H1 (cell line): ENCODE data around the gene P3H2. TPM values are rescaled to one million over a fixed set of nuclear protein-coding genes. Genes with fewer than 3 reads are reported as not detected.

Source experiments
- CTCF ChIA-PET: fragments of 300-600 bp; sonication (Branson Sonifier 250); formaldehyde crosslinking; loops from one replicate; lab custom pipeline; 2021; ENCODE audit not compliant: partially characterized antibody; lab: Charles Lee
- POLR2A ChIA-PET: fragments of 300-600 bp; sonication (Branson Sonifier 250); formaldehyde crosslinking; loops from one replicate; lab custom pipeline; 2021; ENCODE audit warnings: inconsistent platforms; ENCODE audit not compliant: partially characterized antibody; lab: Charles Lee
- DNase-seq, 2 experiments: peaks; one replicate each; pipeline versions ENCODE4 v3.0.0 to v3.0.0-alpha.2; 2010 to 2022; ENCODE audit warnings: low spot score in 2 of 2, low read depth in 1 of 2, mixed read lengths in 1 of 2
- FAIRE-seq: peaks from 2 replicates; lab custom pipeline; 2011; peaks lifted over from hg19 to GRCh38; lab: Jason Lieb, UNC
- H2AFZ ChIP-seq: 2 replicates; pipeline ENCODE4 v1.8.1; 2012; ENCODE audit warnings: low read length, inconsistent platforms
- H2AK5ac ChIP-seq: 2 replicates; pipeline ENCODE4 v1.6.1; 2013; ENCODE audit warnings: low read depth, low read length
- H2BK120ac ChIP-seq: replicated peaks from 2 replicates; pipeline ENCODE3; 2013; ENCODE audit warnings: low read depth, low read length, inconsistent platforms
- H2BK12ac ChIP-seq: 2 replicates; pipeline ENCODE4 v1.6.1; 2013; ENCODE audit warnings: low read depth, low read length
- H2BK15ac ChIP-seq: 2 replicates; pipeline ENCODE4 v1.6.1; 2013; ENCODE audit warnings: low read length
- H2BK20ac ChIP-seq: 2 replicates; pipeline ENCODE4 v1.6.1; 2013; ENCODE audit warnings: low read length
- H2BK5ac ChIP-seq: 2 replicates; pipeline ENCODE4 v1.6.1; 2013; ENCODE audit warnings: low read depth, low read length
- H3K14ac ChIP-seq: 2 replicates; pipeline ENCODE4 v1.6.1; 2013; ENCODE audit warnings: inconsistent platforms; ENCODE audit not compliant: insufficient read length
- H3K18ac ChIP-seq: 2 replicates; pipeline ENCODE4 v1.6.1; 2013; ENCODE audit warnings: low read length; ENCODE audit errors: extremely low read depth
- H3K23ac ChIP-seq: 2 replicates; pipeline ENCODE4 v1.6.1; 2013; ENCODE audit warnings: inconsistent platforms; ENCODE audit not compliant: insufficient read length
- H3K23me2 ChIP-seq: 2 replicates; pipeline ENCODE4 v1.6.1; 2013; ENCODE audit warnings: low read depth, low read length
- H3K27ac ChIP-seq: 2 replicates; pipeline ENCODE4 v1.6.1; 2011; ENCODE audit warnings: low read depth, low read length, inconsistent platforms
- H3K27me3 ChIP-seq, 4 experiments: replicated peaks in 1 of 4; 1 replicate in 1 of 4; 2 replicates in 3 of 4; pipeline versions ENCODE4 v1.6.1 to v1.8.1; 2011 to 2013; ENCODE audit warnings: low read length in 3 of 4, mild to moderate bottlenecking in 3 of 4, inconsistent platforms in 2 of 4, mixed read lengths in 2 of 4, moderate library complexity in 1 of 4; ENCODE audit not compliant: control insufficient read depth in 3 of 4, insufficient read depth in 3 of 4; ENCODE audit errors: extremely low read depth in 1 of 4
- H3K36me3 ChIP-seq, 4 experiments: 2 replicates each; pipeline versions ENCODE4 v1.6.1 to v1.8.1; 2011 to 2013; ENCODE audit warnings: mild to moderate bottlenecking in 4 of 4, low read length in 3 of 4, moderate library complexity in 2 of 4, control low read depth in 1 of 4, inconsistent platforms in 1 of 4; ENCODE audit not compliant: insufficient read depth in 4 of 4, control insufficient read depth in 2 of 4
- H3K4ac ChIP-seq: replicated peaks from 2 replicates; pipeline ENCODE3; 2013; ENCODE audit warnings: low read length, low read depth, mixed read lengths, inconsistent platforms; ENCODE audit not compliant: insufficient read length
- H3K4me1 ChIP-seq, 4 experiments: replicated peaks in 1 of 4; 1 replicate in 1 of 4; 2 replicates in 3 of 4; pipeline versions ENCODE4 v1.6.1 to v1.8.1; 2011 to 2013; ENCODE audit warnings: low read length in 3 of 4, inconsistent platforms in 2 of 4, mixed read lengths in 1 of 4; ENCODE audit not compliant: insufficient read depth in 4 of 4, control insufficient read depth in 3 of 4
- H3K4me2 ChIP-seq, 2 experiments: 2 replicates each; pipeline versions ENCODE4 v1.6.1 to v1.8.1; 2011 to 2013; ENCODE audit warnings: low read depth in 2 of 2, low read length in 2 of 2, control low read depth in 1 of 2, inconsistent platforms in 1 of 2, mild to moderate bottlenecking in 1 of 2; ENCODE audit not compliant: insufficient read depth in 1 of 2
- H3K4me3 ChIP-seq, 4 experiments: fragments of 200-600, 300-600 bp in 1 of 4; sonication (generic), shearing (Covaris generic), sonication (Bioruptor Twin) in 1 of 4; 2 replicates each; pipeline versions ENCODE4 v1.5.1 to v1.8.1; 2011 to 2016; ENCODE audit warnings: low read length in 4 of 4, low read depth in 3 of 4, control low read depth in 2 of 4, inconsistent platforms in 2 of 4, mild to moderate bottlenecking in 2 of 4, mixed read lengths in 1 of 4, moderate library complexity in 1 of 4; ENCODE audit not compliant: insufficient read depth in 2 of 4; ENCODE audit errors: extremely low read depth in 1 of 4
- H3K56ac ChIP-seq: replicated peaks from 2 replicates; pipeline ENCODE3; 2013; ENCODE audit warnings: low read depth, mild to moderate bottlenecking, mixed read lengths, low read length, inconsistent platforms; ENCODE audit not compliant: insufficient read length
- H3K79me1 ChIP-seq: 2 replicates; pipeline ENCODE4 v1.6.1; 2013; ENCODE audit warnings: low read depth, low read length, control low read depth
- H3K79me2 ChIP-seq, 2 experiments: 2 replicates each; pipeline versions ENCODE4 v1.6.1 to v1.8.1; 2012 to 2013; ENCODE audit warnings: low read length in 2 of 2, mild to moderate bottlenecking in 2 of 2, inconsistent platforms in 1 of 2; ENCODE audit not compliant: insufficient read depth in 2 of 2, control insufficient read depth in 1 of 2
- H3K9ac ChIP-seq, 4 experiments: replicated peaks in 1 of 4; 1 replicate in 1 of 4; 2 replicates in 3 of 4; pipeline versions ENCODE4 v1.6.1 to v1.8.1; 2011 to 2013; ENCODE audit warnings: low read depth in 3 of 4, low read length in 3 of 4, control low read depth in 2 of 4, mild to moderate bottlenecking in 2 of 4, moderate library complexity in 2 of 4, inconsistent platforms in 1 of 4; ENCODE audit errors: extremely low read depth in 1 of 4
- H3K9me3 ChIP-seq, 2 experiments: 2 replicates each; pipeline versions ENCODE4 v1.6.1 to v1.8.1; 2012 to 2013; ENCODE audit warnings: mild to moderate bottlenecking in 2 of 2, moderate library complexity in 2 of 2, control low read depth in 1 of 2, inconsistent platforms in 1 of 2, low read depth in 1 of 2, low read length in 1 of 2, mixed read lengths in 1 of 2; ENCODE audit not compliant: insufficient read depth in 2 of 2
- H4K20me1 ChIP-seq, 2 experiments: replicated peaks in 1 of 2; 2 replicates each; pipeline versions ENCODE3 to v1.8.1; 2011 to 2013; ENCODE audit warnings: inconsistent platforms in 2 of 2, low read length in 2 of 2, mild to moderate bottlenecking in 1 of 2; ENCODE audit not compliant: insufficient read depth in 2 of 2, control insufficient read depth in 1 of 2
- H4K5ac ChIP-seq: 2 replicates; pipeline ENCODE4 v1.6.1; 2013; ENCODE audit warnings: low read length, low read depth, mixed read lengths, inconsistent platforms; ENCODE audit not compliant: insufficient read length
- H4K8ac ChIP-seq: 2 replicates; pipeline ENCODE4 v1.8.0; 2013; ENCODE audit warnings: mild to moderate bottlenecking, moderate library complexity, low read length, inconsistent platforms; ENCODE audit not compliant: insufficient read depth; ENCODE audit errors: extremely low read depth
- H4K91ac ChIP-seq: replicated peaks from 2 replicates; pipeline ENCODE3; 2013; ENCODE audit warnings: low read length, mixed read lengths, inconsistent platforms; ENCODE audit not compliant: insufficient read length
- CBX5 ChIP-seq: fragments of 300-800, 300-1000 bp; sonication (generic); IDR thresholded peaks from 2 replicates; pipeline ENCODE4 v1.7.1; 2016; ENCODE audit warnings: antibody characterized with exemption, low read length, low read depth
- CBX8 ChIP-seq: fragments of 300-800, 300-1000 bp; sonication (generic); IDR thresholded peaks from 2 replicates; pipeline ENCODE4 v1.7.1; 2016; ENCODE audit warnings: low read depth, low read length, borderline replicate concordance
- MAFK ChIP-seq: IDR thresholded peaks from 2 replicates; pipeline ENCODE4 v1.6.1; 2012; ENCODE audit warnings: low read depth, mild to moderate bottlenecking, improper control_type of control experiment, low read length
- PHF8 ChIP-seq: fragments of 200-600 bp; sonication (generic); conservative IDR thresholded peaks from 2 replicates; pipeline ENCODE4 v1.7.1; 2012; ENCODE audit warnings: low read depth, mild to moderate bottlenecking, inconsistent platforms, low read length, moderate library complexity
- SP4 ChIP-seq: IDR thresholded peaks from 2 replicates; pipeline ENCODE4 v1.6.1; 2012; ENCODE audit warnings: low read length, inconsistent platforms
- TAF1 ChIP-seq: IDR thresholded peaks from 2 replicates; pipeline ENCODE4 v1.6.1; 2011; ENCODE audit warnings: mild to moderate bottlenecking, low read depth, low read length
- WGBS, 2 experiments: shearing (Covaris generic) in 1 of 2; methylation state at CpG; one replicate each; pipeline versions ENCODE4 v1.1.6 to v1.1.7; 2013 to 2015; ENCODE audit warnings: low lambda C conversion rate in 2 of 2, mixed read lengths in 2 of 2, inconsistent platforms in 1 of 2, low coverage in 1 of 2, missing lambda C conversion rate in 1 of 2; ENCODE audit not compliant: insufficient replicate concordance in 2 of 2, insufficient coverage in 1 of 2, insufficient read length in 1 of 2; ENCODE audit errors: extremely low coverage in 1 of 2, missing lambda C conversion rate in 1 of 2; 5-methylcytosine and 5-hydroxymethylcytosine counted together
- polyA plus RNA-seq, 7 experiments: library from polyadenylated mRNA; depleted of rRNA in 3 of 7; stranded (reverse) in 5 of 7; unstranded in 2 of 7; fragments of >200 nt in 5 of 7; fragments of 200-250 nt in 2 of 7; gene quantifications; 1 replicate in 5 of 7; 2 replicates in 1 of 7; 4 replicates in 1 of 7; pipeline versions ENCODE4 v1.2.1 to v1.2.3, GENCODE V29; 2011 to 2013; ENCODE audit warnings: missing spikeins in 2 of 7, mixed read lengths in 2 of 7
- total RNA-seq: library from RNA; stranded (reverse); fragmentation: NEBNext Ultra II Directional; extraction: Animal tissue kit (Norgen Biotek cat#: 25700); gene quantifications from 2 replicates; pipeline ENCODE4 v1.2.1, GENCODE V29; 2021

P3H2 gene
- total and polyA plus RNA-seq, 2 of the 8 experiments (the other 6 are each of a cell fraction or from before 2014, with no cell fraction given): 40.5 to 60.4 TPM

DNA sequence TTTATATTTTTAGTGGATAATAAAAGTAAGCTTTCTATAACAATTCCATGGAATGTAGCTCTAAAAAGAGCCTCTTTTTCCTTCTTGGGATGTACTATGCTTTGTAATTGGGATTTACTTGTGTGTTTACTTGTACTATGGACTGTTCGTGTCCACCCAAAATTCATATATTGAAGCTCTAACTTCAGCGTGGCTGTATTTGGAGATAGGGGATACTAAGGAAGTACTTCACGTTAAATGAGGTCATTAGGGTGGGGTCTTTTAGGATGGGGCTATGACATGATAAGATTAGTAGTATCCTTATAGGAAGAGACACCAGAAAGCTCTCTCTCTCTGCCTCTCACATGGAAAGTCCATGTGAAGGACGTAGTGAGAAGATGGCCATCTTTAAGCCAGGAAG, 64.9 kb downstream of the P3H2 start:
- FAIRE-seq (no peak), DNase-seq (no peak)
- no peak overlapping the region for H4K8ac ChIP-seq
- H3K79me1 ChIP-seq: no peaks in the 10 kb centered on the region
- no peak overlapping the region for H2BK15ac ChIP-seq
- no peak overlapping the region for H3K4ac ChIP-seq
- H3K36me3 ChIP-seq: no peaks in the 10 kb centered on the region
- H4K91ac ChIP-seq: no peak overlapping the region
- CTCF ChIA-PET: interaction anchor here (0.6 to 2.8 kb wide), 6 partner anchors 15 to 88 kb away, joined by 3 to 8 read pairs (median 4); partner anchors contain the start of gene P3H2
- H4K20me1 ChIP-seq: no peaks in the 10 kb centered on the region
- no peak overlapping the region for H2BK20ac ChIP-seq
- no peak overlapping the region for H3K4me2 ChIP-seq
- H3K79me2 ChIP-seq: peaks cover 0 to 22% of the 10 kb centered on the region in 2 experiments; a peak in 3 of 4 replicates
- no peaks in the 10 kb centered on the region for H3K27me3 ChIP-seq
- H3K9ac ChIP-seq: no peak overlapping the region
- H3K23ac ChIP-seq: no peak overlapping the region
- no peaks in the 10 kb centered on the region for H3K23me2 ChIP-seq
- H2BK5ac ChIP-seq: no peak overlapping the region
- POLR2A ChIA-PET: no interaction called here
- H3K27ac ChIP-seq: no peak overlapping the region
- H2AFZ ChIP-seq: no peak overlapping the region
- no peak overlapping the region for H3K56ac ChIP-seq
- H3K18ac ChIP-seq: no peak overlapping the region
- WGBS, 2 experiments: 91% methylated on average over 4 of the region's 4 CpGs; no CpG with 5 or more reads in 1 of the 2 experiments
- H4K5ac ChIP-seq: no peak overlapping the region
- no peak overlapping the region for H2AK5ac ChIP-seq
- no peak overlapping the region for H2BK120ac ChIP-seq
- H3K14ac ChIP-seq: no peak overlapping the region
- H3K4me1 ChIP-seq: peaks cover 0 to 13% (median 12%) of the 10 kb centered on the region in 4 experiments; a peak in 4 of 7 replicates
- H3K4me3 ChIP-seq: no peak overlapping the region
- H3K9me3 ChIP-seq: no peaks in the 10 kb centered on the region
- H2BK12ac ChIP-seq: no peak overlapping the region
- TF ChIP-seq SP4 (no peak), CBX5 (no peak), PHF8 (no peak), TAF1 (no peak), MAFK (no peak), CBX8 (no peak)
